ENCODE data around the gene FHIP1A.

FHIP1A gene

DNA sequence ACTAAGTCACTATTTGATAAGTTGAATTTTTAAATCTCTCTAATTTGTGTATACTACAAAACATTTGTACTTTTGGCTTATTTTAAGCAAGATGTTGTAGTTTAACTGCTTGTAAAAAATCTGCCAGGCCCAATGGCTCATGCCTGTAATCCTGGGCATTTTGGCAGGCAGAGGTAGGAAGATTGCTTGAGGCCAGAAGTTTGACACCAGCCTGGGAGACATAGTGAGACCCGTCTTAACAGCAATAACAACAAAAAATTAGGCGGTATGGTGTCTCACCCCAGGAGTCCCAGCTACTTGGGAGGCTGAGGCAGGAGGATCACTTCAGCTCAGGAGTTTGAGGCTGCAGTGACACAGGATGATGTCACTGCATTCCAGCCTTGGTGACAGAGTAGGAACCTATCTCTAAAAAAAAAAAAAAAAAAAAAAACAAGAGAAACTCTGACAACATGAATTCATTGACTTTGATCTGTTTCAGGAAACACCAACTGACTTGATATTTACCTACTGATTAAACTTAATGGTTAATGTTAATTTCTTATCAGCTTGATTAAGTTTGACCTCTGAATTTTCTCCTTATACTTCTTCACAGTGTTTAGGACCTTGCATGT lies 8.9 kb downstream of the FHIP1A start:
- DNase-seq (ENCODE audit: low spot score) = no peak

DNA sequence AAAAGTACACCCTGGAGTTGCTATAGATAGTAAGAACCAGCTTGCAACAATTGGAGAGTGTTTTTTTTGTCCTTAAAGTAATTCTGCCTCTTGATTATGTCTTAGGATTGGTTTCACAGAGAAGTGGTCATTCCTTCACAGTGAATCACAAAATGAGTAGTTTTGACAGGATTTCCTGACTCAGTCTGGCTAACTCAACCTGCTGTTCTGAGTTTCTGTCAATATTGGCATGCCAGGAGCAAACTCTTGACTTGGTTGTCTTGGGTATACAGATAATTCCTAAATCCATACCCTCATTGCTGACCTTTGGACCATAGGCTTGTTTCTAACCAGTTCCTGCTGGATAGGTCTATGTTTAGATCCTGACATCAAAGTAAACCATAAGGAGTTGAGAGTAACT lies 9.4 kb downstream of the FHIP1A start:
- DNase-seq (ENCODE audit: low spot score) = no peak

DNA sequence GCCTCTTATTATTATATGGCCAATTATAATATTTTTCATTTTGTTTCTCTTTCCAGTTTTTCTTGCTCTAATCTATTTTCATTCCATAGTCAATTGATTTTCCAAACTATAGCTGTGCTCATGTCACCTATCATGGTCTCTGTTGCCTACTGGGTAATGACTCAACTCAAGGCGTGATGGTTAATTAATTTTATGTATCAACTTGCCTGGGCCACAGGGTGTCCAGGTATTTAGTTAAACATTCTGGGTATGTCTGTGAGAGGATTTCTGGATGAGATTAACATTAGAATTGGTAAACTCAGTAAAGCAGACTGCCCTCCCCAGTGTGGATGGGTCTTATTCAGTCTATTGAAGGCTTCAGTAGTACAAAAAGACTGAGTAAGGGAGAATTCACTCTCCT lies 9.9 kb downstream of the FHIP1A start:
- no peak for DNase-seq (ENCODE audit: low spot score)

DNA sequence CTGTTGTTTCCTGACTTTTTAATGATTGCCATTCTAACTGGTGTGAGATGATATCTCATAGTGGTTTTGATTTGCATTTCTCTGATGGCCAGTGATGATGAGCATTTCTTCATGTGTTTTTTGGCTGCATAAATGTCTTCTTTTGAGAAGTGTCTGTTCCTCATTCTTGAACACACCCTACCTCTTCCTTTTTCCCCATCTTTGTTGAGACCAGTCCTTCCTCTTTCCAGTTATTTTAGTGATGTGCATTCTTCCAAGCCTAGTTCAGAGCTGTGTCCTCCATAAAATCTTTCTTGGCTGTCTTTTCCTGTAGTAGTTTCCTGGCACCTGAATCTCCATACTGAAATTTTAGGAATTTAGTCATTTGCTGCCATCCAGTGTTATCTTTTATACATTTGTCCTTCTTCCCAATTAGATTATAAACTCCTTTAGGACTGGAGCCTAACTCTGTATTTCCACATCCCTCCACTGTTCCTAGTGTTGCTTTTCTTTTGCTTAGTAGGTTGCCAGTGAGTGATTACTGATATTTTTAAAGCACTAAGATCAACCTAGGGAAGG lies 11.4 kb downstream of the FHIP1A start:
- no peak for DNase-seq (ENCODE audit: low spot score)

- DNase-seq (ENCODE audit: low spot score) = no peak
Measured at GRCh38 chr4:151422854-151423253, 13.9 kb downstream of the FHIP1A start.

GRCh38 chr4:151426513-151426912 lies 17.5 kb downstream of the FHIP1A start:
- no peak for DNase-seq (ENCODE audit: low spot score)

DNA sequence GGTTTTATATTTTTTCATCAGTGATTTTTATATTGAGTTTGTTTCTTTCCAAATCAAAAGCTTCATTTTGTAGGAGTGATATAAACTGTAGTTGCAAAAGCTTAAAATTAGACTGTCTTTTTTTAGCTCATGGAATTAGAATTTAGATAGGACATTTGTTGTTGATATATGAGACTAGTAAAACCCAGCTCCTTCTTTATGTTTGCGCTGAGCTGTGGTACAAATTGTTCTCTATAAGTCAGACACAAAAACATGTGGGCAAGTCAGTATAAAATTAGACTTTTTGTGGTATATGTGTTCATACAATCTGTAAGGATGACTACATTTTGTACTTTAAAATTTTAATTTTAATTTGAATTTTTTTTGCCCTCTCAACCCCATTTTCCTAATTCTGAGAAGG lies 18.3 kb downstream of the FHIP1A start:
- no peak for DNase-seq (ENCODE audit: low spot score)

GRCh38 chr4:151428346-151428745 lies 19.4 kb downstream of the FHIP1A start:
- DNase-seq (ENCODE audit: low spot score) = no peak

GRCh38 chr4:151429957-151430570 lies 21.1 kb downstream of the FHIP1A start:
- DNase-seq (ENCODE audit: low spot score) = no peak

DNA sequence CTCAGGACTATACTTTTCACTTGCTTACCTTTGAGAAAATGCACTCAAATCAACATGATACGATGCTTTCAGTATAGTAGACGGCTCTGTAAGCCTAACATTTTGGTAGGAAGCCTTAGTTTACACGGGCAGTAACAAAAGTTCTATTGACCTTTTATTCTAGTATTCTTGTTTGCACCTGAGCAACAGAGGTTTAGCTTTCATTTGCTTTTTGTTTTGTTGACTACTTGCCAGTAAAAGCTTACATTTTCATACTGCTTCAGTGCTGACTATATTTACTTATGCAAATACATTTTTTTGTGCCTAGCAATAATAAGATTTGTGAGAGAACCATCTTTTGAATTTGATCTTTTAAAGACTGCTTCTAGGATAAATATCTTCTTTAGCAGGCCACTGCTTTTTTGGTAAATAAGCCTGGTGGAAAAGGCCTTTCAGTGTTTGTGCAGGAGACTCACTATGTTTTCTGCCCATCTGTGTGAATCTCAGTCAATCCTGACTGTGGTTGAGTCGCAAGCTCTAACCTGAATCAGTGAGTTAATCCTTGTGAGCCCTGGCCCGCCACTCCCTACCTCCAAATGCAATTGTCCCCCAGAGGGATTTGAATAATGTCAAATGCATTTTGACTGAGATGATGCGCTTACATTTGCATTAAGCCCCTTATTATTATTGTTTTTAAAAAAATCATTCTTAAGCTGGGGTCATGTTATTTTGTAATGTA lies 21.9 kb downstream of the FHIP1A start:
- no peak for DNase-seq (ENCODE audit: low spot score)

GRCh38 chr4:151431728-151432127 lies 22.8 kb downstream of the FHIP1A start:
- DNase-seq (ENCODE audit: low spot score) = no peak

GRCh38 chr4:151432654-151433053 lies 23.7 kb downstream of the FHIP1A start:
- DNase-seq (ENCODE audit: low spot score) = no peak

DNA sequence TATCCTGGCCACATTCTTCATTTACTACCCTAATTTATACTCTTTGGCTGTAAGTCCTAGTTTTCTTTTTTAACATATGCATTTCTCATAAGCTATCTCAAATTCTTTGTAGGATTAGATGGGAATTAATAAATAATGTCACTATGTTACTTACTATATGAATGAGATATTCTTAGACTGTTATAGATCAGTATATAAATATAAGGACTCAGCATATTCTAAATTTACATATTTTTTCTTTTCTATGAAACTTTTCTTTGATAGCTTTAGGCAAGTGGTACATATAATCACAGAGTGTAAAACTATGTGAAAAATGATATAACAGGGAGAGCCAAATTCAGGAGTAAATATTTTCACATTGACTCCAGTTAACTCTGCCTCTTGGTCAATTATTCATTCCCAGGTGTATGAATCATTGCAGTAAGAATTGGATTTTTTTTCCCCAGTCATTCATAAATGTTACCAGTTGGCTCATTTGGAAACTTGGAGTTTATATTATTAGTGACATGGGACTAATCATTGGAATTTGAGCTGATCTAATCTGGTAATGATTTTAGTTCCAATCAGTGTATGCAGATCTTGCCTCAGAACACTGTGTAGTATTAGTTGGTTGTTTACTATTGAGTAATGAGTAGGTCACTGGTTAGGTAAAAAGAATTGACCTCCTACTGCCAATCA lies 25.3 kb downstream of the FHIP1A start:
- DNase-seq (ENCODE audit: low spot score) = no peak

GRCh38 chr4:151436093-151436518 lies 27.1 kb downstream of the FHIP1A start:
- DNase-seq (ENCODE audit: low spot score) = no peak

DNA sequence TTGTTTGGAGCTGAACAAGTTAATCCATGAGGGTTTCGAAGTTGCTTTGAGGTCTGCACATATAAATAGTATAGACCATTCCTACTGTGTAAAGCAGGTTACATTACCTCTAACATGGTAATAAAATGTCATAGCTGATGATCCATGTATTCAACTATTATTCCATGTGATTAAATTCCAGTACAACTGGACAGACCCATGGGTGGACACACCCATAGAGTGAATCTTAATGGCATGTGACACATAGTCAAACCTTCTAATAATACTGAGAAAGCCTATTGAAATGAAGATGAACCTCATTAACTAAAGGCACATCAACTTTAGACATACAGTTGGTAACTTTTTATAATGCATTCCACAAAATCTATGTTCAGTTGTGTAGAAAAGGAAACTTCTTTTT lies 28.5 kb downstream of the FHIP1A start:
- no peak for DNase-seq (ENCODE audit: low spot score)

DNA sequence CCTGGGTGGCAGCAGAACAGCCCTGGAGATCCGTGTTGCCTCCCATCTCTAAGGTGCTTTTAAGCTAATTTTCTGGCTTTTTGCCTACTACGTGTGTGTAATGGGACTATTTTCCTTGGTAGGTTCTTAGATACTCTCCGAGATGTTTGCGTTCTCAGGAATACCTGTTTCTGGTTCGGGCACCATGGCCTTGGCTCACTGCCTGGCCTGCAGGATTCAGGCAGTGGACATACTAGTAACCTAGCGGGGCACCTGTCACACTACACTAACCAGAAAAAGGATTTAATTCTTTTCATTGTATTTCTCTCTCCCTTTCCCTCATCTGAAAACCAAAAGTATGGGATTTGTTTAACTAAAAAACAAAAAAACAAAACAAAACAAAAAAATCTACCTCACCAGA lies 29.2 kb downstream of the FHIP1A start:
- DNase-seq (ENCODE audit: low spot score) = no peak

GRCh38 chr4:151439320-151439719 lies 30.3 kb downstream of the FHIP1A start:
- DNase-seq (ENCODE audit: low spot score) = no peak

DNA sequence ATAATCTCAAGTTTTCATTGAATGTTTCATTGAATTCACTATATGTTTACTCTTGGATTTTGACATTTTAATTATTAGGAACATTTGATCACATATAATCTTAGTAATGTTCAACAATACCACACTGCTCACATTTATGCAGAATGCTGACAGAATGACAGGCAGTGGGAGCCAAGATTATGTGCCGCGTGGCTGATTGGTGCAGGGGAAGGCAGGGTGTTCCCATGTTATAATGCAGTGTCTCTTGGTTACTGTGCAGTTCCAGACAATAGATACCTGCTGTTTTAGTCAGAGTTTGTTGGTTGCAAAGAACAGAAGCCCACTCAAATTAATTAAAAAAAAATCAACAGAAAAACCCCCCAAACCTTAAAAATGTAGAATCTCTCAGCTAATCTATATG lies 33.0 kb downstream of the FHIP1A start:
- no peak for DNase-seq (ENCODE audit: low spot score)

- DNase-seq (ENCODE audit: low spot score) = no peak
Measured at GRCh38 chr4:151443247-151443646, 34.3 kb downstream of the FHIP1A start.

GRCh38 chr4:151443752-151444151 lies 34.8 kb downstream of the FHIP1A start:
- no peak for DNase-seq (ENCODE audit: low spot score)

DNA sequence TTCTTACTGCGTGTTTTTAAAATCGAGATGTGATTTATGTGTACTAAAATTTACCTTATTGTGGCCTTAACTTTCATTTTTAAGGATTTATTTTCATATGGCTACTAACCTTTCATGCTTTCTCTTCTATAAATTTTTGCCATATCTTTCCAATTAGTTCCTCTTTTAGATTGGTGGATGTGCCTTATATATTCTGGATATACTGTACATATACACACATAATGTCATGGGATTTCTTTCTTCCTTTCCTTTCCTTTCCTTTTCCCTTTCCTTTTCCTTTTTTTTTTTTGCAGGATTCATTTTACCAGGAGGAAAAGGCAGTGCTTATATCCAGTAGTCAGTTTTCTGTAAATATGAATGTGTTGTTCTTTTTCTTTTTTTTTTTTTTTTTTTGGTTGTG lies 37.2 kb downstream of the FHIP1A start:
- no peak for DNase-seq (ENCODE audit: low spot score)

DNA sequence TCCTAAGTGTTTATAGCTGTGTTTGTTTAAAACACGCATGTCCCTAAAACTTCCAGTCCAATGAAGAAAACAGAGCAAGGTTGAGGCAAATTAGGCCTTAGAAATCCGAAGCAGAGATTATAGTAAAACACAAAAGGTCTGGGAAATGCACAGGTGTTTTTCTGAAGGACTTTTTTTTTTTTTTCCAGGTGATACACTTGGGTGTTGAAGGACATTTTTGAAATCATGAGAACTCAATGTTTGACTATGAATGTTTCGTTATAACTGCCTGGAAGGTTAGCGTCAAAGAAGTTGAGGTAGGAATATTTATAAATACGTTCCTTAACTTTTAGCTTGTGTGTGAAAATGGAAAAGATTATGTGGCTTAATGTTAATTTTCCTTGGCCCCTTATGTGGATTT lies 45.5 kb downstream of the FHIP1A start:
- no peak for DNase-seq (ENCODE audit: low spot score)

DNA sequence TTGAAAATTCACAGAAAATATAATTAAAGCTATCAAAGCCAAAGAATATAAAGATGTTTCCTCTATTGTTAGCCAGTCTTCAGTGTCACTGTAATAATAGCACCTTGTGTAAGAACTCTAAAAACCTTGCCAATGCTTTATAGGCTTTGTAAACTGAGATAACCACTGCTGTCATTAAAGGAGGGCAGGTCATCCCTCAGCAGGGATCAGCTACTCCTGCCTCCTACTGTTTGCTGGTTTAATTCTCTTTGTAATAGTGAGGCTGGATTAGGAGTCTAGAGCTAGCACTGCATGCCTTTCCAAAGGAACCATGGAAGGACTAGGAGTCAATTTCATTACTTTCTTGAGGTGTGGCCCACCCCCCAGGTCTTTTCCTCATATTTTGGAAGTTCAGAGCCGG lies 46.2 kb downstream of the FHIP1A start:
- no peak for DNase-seq (ENCODE audit: low spot score)

All from pons (tissue), 1 donor.